HL-60 (cell line): Measurements from ENCODE around the gene MAP4K4.

Source experiments
- DNase-seq, 2 experiments: peaks; one replicate each; pipeline ENCODE4 v3.0.0-alpha.2; 2010 to 2020; ENCODE audit warnings: low read depth in 1 of 2, low spot score in 1 of 2
- H3K27ac ChIP-seq: fragments of 250-450 bp; sonication (Bioruptor Pico); replicated peaks from 2 replicates; pipeline ENCODE4 v1.5.1; 2020; ENCODE audit warnings: mild to moderate bottlenecking, moderate library complexity
- H3K27me3 ChIP-seq: fragments of 250-450 bp; sonication (Bioruptor Pico); 2 replicates; pipeline ENCODE4 v1.5.1; 2021; ENCODE audit warnings: mild to moderate bottlenecking, moderate library complexity; ENCODE audit not compliant: insufficient read depth, poor library complexity, severe bottlenecking
- H3K4me3 ChIP-seq: replicated peaks from 2 replicates; pipeline ENCODE4 v1.5.1; 2011; ENCODE audit warnings: mild to moderate bottlenecking, control low read depth, low read length; ENCODE audit not compliant: insufficient read depth
- CTCF ChIP-seq: IDR thresholded peaks from one replicate; pipeline ENCODE4 v1.5.1; 2011; ENCODE audit warnings: low read length, control low read depth, inconsistent platforms; ENCODE audit not compliant: insufficient read depth
- GABPA ChIP-seq: IDR thresholded peaks from 2 replicates; pipeline ENCODE4 v1.6.1; 2012; ENCODE audit warnings: low read depth
- POLR2AphosphoS5 ChIP-seq: IDR thresholded peaks from 2 replicates; pipeline ENCODE4 v1.6.1; 2012; ENCODE audit warnings: low read depth
- SPI1 ChIP-seq: IDR thresholded peaks from 2 replicates; pipeline ENCODE4 v1.6.1; 2012; ENCODE audit warnings: low read depth, mild to moderate bottlenecking, borderline replicate concordance
- long read RNA-seq: library from polyadenylated mRNA; unstranded; transcript quantifications from one replicate; pipeline ENCODE4 v2.0.0, GENCODE V29; 2020
- TF ChIP-seq, protein P1 (sequence below): IDR thresholded peaks from 2 replicates; pipeline ENCODE4 v1.6.1; 2012; ENCODE audit warnings: low read depth; ENCODE audit not compliant: insufficient replicate concordance

MAP4K4 gene
- long read RNA-seq, partial matches to known transcripts, result 0 of 3 reads
- long read RNA-seq, other reads (novel, unspliced or antisense), result 3 of 3 reads

GRCh38 chr2:101697124-101698013, at the start of gene MAP4K4:
Gene MAP4K4, plus strand, starts transcription at chr2:101697707. Its CDS starts 374 bp downstream, at chr2:101698081.
- TF ChIP-seq POLR2AphosphoS5 (peak; percentile 49; the same call in 1 of the 2 replicates), SPI1 (no peak)
- peak within 1 kb of the TSS; percentile 44 for H3K27ac ChIP-seq
- peak within 1 kb of the TSS; percentile 67 for H3K4me3 ChIP-seq
- DNase-seq, result peak; percentile 51 to 79
- no peaks in the 10 kb centered on the region for H3K27me3 ChIP-seq

DNA sequence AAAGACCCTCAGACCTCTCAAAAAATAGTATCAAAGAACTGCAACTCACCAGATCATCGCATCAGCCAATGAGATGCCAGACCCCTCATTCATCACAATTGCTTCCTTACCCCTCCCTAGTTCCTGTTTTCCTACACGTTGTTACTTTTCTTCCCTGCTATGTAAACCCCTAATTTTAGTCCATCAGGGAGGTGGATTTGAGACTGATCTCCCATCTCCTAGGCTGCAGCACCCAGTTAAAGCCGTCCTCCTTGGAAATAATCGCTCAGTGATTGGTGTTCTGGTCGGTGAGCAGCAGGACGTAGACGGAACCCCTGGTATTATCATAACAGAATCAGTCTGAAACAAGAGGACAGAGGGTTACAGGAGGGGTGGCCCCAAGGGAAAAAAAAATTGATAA, 44.0 kb upstream of the MAP4K4 start:
- no peak overlapping the region for H3K4me3 ChIP-seq
- TF ChIP-seq POLR2AphosphoS5 (no peak), CTCF (no peak), GABPA (no peak)
- TF ChIP-seq, protein P1, sequence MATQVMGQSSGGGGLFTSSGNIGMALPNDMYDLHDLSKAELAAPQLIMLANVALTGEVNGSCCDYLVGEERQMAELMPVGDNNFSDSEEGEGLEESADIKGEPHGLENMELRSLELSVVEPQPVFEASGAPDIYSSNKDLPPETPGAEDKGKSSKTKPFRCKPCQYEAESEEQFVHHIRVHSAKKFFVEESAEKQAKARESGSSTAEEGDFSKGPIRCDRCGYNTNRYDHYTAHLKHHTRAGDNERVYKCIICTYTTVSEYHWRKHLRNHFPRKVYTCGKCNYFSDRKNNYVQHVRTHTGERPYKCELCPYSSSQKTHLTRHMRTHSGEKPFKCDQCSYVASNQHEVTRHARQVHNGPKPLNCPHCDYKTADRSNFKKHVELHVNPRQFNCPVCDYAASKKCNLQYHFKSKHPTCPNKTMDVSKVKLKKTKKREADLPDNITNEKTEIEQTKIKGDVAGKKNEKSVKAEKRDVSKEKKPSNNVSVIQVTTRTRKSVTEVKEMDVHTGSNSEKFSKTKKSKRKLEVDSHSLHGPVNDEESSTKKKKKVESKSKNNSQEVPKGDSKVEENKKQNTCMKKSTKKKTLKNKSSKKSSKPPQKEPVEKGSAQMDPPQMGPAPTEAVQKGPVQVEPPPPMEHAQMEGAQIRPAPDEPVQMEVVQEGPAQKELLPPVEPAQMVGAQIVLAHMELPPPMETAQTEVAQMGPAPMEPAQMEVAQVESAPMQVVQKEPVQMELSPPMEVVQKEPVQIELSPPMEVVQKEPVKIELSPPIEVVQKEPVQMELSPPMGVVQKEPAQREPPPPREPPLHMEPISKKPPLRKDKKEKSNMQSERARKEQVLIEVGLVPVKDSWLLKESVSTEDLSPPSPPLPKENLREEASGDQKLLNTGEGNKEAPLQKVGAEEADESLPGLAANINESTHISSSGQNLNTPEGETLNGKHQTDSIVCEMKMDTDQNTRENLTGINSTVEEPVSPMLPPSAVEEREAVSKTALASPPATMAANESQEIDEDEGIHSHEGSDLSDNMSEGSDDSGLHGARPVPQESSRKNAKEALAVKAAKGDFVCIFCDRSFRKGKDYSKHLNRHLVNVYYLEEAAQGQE, result no peak
- no peak for DNase-seq
- no peak overlapping the region for H3K27ac ChIP-seq
- H3K27me3 ChIP-seq, result no peaks in the 10 kb centered on the region

- no peak for DNase-seq
- no peaks in the 10 kb centered on the region for H3K27me3 ChIP-seq
- no peak overlapping the region for H3K27ac ChIP-seq
- no peak overlapping the region for H3K4me3 ChIP-seq
- TF ChIP-seq, protein P1, result no peak
- TF ChIP-seq POLR2AphosphoS5 (no peak), CTCF (no peak), SPI1 (no peak), GABPA (no peak)
These were observed 41.6 kb upstream of the MAP4K4 start for GRCh38 chr2:101655702-101656422.

GRCh38 chr2:101657787-101658186, 39.7 kb upstream of the MAP4K4 start:
- Histone ChIP-seq H3K27ac (no peak overlapping the region), H3K27me3 (no peaks in the 10 kb centered on the region), H3K4me3 (no peak overlapping the region)
- no peak for DNase-seq
- TF ChIP-seq SPI1 (no peak), POLR2AphosphoS5 (no peak), CTCF (no peak), GABPA (no peak)
- TF ChIP-seq, protein P1, result no peak
